SK-N-SH (cell line): ENCODE results near the gene DAB2IP.

Source experiments
- EP300 ChIP-seq, 2 experiments: IDR thresholded peaks; 2 replicates each; pipeline versions ENCODE4 v1.4.0 to v1.6.1; 2012; ENCODE audit warnings: borderline replicate concordance in 1 of 2, low read depth in 1 of 2, low read length in 1 of 2
- MAX ChIP-seq: IDR thresholded peaks from 2 replicates; pipeline ENCODE4 v1.4.0; 2012; ENCODE audit warnings: low read depth
- POLR2AphosphoS5 ChIP-seq: IDR thresholded peaks from 2 replicates; pipeline ENCODE4 v1.6.1; 2012; ENCODE audit warnings: low read depth, low read length
- RAD21 ChIP-seq: IDR thresholded peaks from 2 replicates; pipeline ENCODE4 v1.6.1; 2012; ENCODE audit warnings: mild to moderate bottlenecking, low read length
- RCOR1 ChIP-seq: fragments of 150-350 bp; IDR thresholded peaks from 2 replicates; pipeline ENCODE4 v1.6.1; 2017; ENCODE audit warnings: antibody characterized with exemption, low read length
- RXRA ChIP-seq: IDR thresholded peaks from 2 replicates; pipeline ENCODE4 v1.4.0; 2012; ENCODE audit warnings: low read depth, mild to moderate bottlenecking, borderline replicate concordance
- SMC3 ChIP-seq: IDR thresholded peaks from 2 replicates; pipeline ENCODE4 v1.6.1; 2012; ENCODE audit warnings: low read depth, low read length, improper control_type of control experiment
- USF2 ChIP-seq: fragments of 150-350 bp; IDR thresholded peaks from 2 replicates; pipeline ENCODE4 v1.6.1; 2017; ENCODE audit warnings: antibody characterized with exemption, low read length, low read depth, borderline replicate concordance
- YY1 ChIP-seq: IDR thresholded peaks from 2 replicates; pipeline ENCODE4 v1.4.0; 2012; ENCODE audit warnings: low read depth, mild to moderate bottlenecking
- TF ChIP-seq, protein P1 (sequence below): fragments of 200-600 bp; sonication (generic); IDR thresholded peaks from 2 replicates; pipeline ENCODE4 v1.6.1; 2017; ENCODE audit warnings: antibody characterized with exemption, mild to moderate bottlenecking, moderate library complexity

DNA sequence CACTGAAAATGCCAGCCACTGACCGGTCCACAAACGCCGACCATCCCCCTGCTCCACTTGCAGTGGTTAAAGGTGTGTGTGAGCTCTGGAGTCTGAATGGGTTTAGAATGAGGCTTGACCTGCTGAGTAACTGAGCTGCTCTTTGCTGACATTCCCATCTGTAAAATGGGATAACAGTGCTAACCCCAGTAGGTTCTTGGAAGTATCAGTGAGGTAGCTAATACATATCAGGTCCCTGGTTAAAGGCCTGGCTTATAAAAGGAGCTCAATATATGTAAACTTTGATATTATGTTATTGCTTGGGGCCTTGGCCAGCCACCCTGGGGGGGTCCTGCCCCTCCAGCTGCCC is 31.1 kb upstream of the DAB2IP start:
- TF ChIP-seq RXRA = no peak
- no peak for TF ChIP-seq YY1
- TF ChIP-seq, protein P1, sequence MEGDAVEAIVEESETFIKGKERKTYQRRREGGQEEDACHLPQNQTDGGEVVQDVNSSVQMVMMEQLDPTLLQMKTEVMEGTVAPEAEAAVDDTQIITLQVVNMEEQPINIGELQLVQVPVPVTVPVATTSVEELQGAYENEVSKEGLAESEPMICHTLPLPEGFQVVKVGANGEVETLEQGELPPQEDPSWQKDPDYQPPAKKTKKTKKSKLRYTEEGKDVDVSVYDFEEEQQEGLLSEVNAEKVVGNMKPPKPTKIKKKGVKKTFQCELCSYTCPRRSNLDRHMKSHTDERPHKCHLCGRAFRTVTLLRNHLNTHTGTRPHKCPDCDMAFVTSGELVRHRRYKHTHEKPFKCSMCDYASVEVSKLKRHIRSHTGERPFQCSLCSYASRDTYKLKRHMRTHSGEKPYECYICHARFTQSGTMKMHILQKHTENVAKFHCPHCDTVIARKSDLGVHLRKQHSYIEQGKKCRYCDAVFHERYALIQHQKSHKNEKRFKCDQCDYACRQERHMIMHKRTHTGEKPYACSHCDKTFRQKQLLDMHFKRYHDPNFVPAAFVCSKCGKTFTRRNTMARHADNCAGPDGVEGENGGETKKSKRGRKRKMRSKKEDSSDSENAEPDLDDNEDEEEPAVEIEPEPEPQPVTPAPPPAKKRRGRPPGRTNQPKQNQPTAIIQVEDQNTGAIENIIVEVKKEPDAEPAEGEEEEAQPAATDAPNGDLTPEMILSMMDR = no peak
- no peak for TF ChIP-seq RCOR1
- no peak for TF ChIP-seq EP300 (IDR thresholded peaks at IDR 0.05; ENCODE audit: borderline replicate concordance in 1 of 2, low read depth in 1 of 2, low read length in 1 of 2)
- TF ChIP-seq POLR2AphosphoS5 = no peak
- TF ChIP-seq RAD21 = no peak
- no peak for TF ChIP-seq USF2
- TF ChIP-seq MAX = no peak
- no peak for TF ChIP-seq SMC3
